Suprapubic skin (tissue), 3 donors: ENCODE measurements around the gene ADK.

Source experiments
- POLR2A ChIP-seq, 2 donors: fragments of 450-650 bp; IDR thresholded peaks; one replicate each; pipeline ENCODE4 v1.6.1; 2017; ENCODE audit warnings: antibody characterized with exemption in 2 of 2, mild to moderate bottlenecking in 2 of 2, moderate library complexity in 2 of 2
- TF ChIP-seq, protein P1 (sequence below), 2 donors: fragments of 200-600 bp in 1 of 2; fragments of 450-650 bp in 1 of 2; sonication (generic) in 1 of 2; IDR thresholded peaks; one replicate each; pipeline ENCODE4 v1.5.1; 2016 to 2019; ENCODE audit warnings: antibody characterized with exemption in 2 of 2, mild to moderate bottlenecking in 1 of 2, moderate library complexity in 1 of 2

- TF ChIP-seq, protein P1, sequence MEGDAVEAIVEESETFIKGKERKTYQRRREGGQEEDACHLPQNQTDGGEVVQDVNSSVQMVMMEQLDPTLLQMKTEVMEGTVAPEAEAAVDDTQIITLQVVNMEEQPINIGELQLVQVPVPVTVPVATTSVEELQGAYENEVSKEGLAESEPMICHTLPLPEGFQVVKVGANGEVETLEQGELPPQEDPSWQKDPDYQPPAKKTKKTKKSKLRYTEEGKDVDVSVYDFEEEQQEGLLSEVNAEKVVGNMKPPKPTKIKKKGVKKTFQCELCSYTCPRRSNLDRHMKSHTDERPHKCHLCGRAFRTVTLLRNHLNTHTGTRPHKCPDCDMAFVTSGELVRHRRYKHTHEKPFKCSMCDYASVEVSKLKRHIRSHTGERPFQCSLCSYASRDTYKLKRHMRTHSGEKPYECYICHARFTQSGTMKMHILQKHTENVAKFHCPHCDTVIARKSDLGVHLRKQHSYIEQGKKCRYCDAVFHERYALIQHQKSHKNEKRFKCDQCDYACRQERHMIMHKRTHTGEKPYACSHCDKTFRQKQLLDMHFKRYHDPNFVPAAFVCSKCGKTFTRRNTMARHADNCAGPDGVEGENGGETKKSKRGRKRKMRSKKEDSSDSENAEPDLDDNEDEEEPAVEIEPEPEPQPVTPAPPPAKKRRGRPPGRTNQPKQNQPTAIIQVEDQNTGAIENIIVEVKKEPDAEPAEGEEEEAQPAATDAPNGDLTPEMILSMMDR (IDR thresholded peaks at IDR 0.05): no peak
- no peak for TF ChIP-seq POLR2A (IDR thresholded peaks at IDR 0.05)
These were observed 26.2 kb downstream of the ADK start for GRCh38 chr10:74177140-74177677.
